Frontal cortex (tissue), 4 donors: ENCODE results near the gene LINC00237. TPM values are rescaled to one million over a fixed set of nuclear protein-coding genes. Genes with fewer than 3 reads are reported as not detected.

Experiments used
- DNase-seq, 2 donors: peaks; one replicate each; pipeline ENCODE4 v3.0.0; 2012; ENCODE audit warnings: low spot score in 2 of 2
- FAIRE-seq: peaks from 2 replicates; lab custom pipeline; 2012; peaks lifted over from hg19 to GRCh38; lab: Jason Lieb, UNC
- total RNA-seq: library from RNA; depleted of rRNA; stranded (reverse); fragments of >200 nt; gene quantifications from one replicate; pipeline ENCODE4 v1.2.3, GENCODE V29; 2014
- donor health status: control.
- donor health status: control.
- donor health status: control.

The LINC00237 gene
- total RNA-seq, 1 donor from 2014 or later: 0.82 TPM

GRCh38 chr20:21100578-21101452 lies 5.3 kb downstream of the LINC00237 start:
- DNase-seq: no peak
- FAIRE-seq: no peak

GRCh38 chr20:21099751-21100577 lies 6.2 kb downstream of the LINC00237 start:
- FAIRE-seq (no peak), DNase-seq (no peak)

GRCh38 chr20:21096321-21097043 lies 9.7 kb downstream of the LINC00237 start:
- FAIRE-seq (no peak), DNase-seq (no peak)

- FAIRE-seq: no peak
Observed at GRCh38 chr20:21092806-21093205, 13.4 kb downstream of the LINC00237 start.

GRCh38 chr20:21090721-21091120 lies 15.4 kb downstream of the LINC00237 start:
- FAIRE-seq: no peak

More at GRCh38 chr20:21092806-21093205, 13.4 kb downstream of the LINC00237 start:
- no peak for DNase-seq

GRCh38 chr20:21090111-21090618 lies 16.0 kb downstream of the LINC00237 start:
- no peak for FAIRE-seq
- DNase-seq: no peak

More at GRCh38 chr20:21090721-21091120, 15.4 kb downstream of the LINC00237 start:
- no peak for DNase-seq

GRCh38 chr20:21089391-21089790 lies 16.8 kb downstream of the LINC00237 start:
- no peak for DNase-seq
- no peak for FAIRE-seq

- DNase-seq (no peak), FAIRE-seq (no peak)
Observed at GRCh38 chr20:21087862-21088540, 18.2 kb downstream of the LINC00237 start.

- DNase-seq (no peak), FAIRE-seq (no peak)
Observed at GRCh38 chr20:21083825-21084325, 22.3 kb downstream of the LINC00237 start.

- DNase-seq (no peak), FAIRE-seq (no peak)
Observed at GRCh38 chr20:21082584-21082983, 23.6 kb downstream of the LINC00237 start.

GRCh38 chr20:21077809-21078345 lies 28.3 kb downstream of the LINC00237 start:
- no peak for FAIRE-seq

GRCh38 chr20:21076073-21076472 lies 30.1 kb downstream of the LINC00237 start:
- FAIRE-seq (no peak), DNase-seq (no peak)

More at GRCh38 chr20:21077809-21078345, 28.3 kb downstream of the LINC00237 start:
- no peak for DNase-seq

- FAIRE-seq (no peak), DNase-seq (no peak)
Observed at GRCh38 chr20:21075471-21075870, 30.7 kb downstream of the LINC00237 start.

- FAIRE-seq: no peak
- no peak for DNase-seq
Observed at GRCh38 chr20:21074605-21075336, 31.4 kb downstream of the LINC00237 start.

GRCh38 chr20:21067255-21067654 lies 38.9 kb downstream of the LINC00237 start:
- peak; percentile 69 for FAIRE-seq

GRCh38 chr20:21064924-21065323 lies 41.2 kb downstream of the LINC00237 start:
- DNase-seq (no peak), FAIRE-seq (no peak)

More at GRCh38 chr20:21067255-21067654, 38.9 kb downstream of the LINC00237 start:
- no peak for DNase-seq

- FAIRE-seq: no peak
- DNase-seq: no peak
Observed at GRCh38 chr20:21063276-21063675, 42.9 kb downstream of the LINC00237 start.
